HepG2 (cell line): ENCODE results near the gene ATP2A3. TPM values are rescaled to one million over a fixed set of nuclear protein-coding genes. Genes with fewer than 3 reads are reported as not detected.

ENCODE experiments used
- ATAC-seq: fragments of 200-7000 bp; cut with Tn5 transposase; 3 replicates; pipeline ENCODE4 v1.9.1; 2020; ENCODE audit warnings: mild to moderate bottlenecking, moderate library complexity
- BruUV-seq: library from RNA; stranded (reverse); fragments of 400-500 nt; replicated peaks from 2 replicates; lab custom pipeline; 2021; lab: Mats Ljungman, UMichigan
- CTCF ChIA-PET: fragments of 300-600 bp; formaldehyde crosslinking; extraction: SDS; loops from one replicate; lab custom pipeline; 2021; ENCODE audit warnings: low total read pairs, inconsistent platforms, low intra/inter-chr PET ratio; lab: Yijun Ruan, JAX
- POLR2A ChIA-PET: fragments of 350-600 bp; sonication (Branson Sonifier 250); formaldehyde crosslinking; loops from one replicate; lab custom pipeline; 2020; ENCODE audit warnings: antibody characterized with exemption, inconsistent platforms; lab: Yijun Ruan, JAX
- DNase-seq: peaks from one replicate; pipeline ENCODE4 v3.0.0-alpha.2; 2015; ENCODE audit warnings: low spot score
- FAIRE-seq: peaks from 3 replicates; lab custom pipeline; 2011; peaks lifted over from hg19 to GRCh38; lab: Jason Lieb, UNC
- H2AFZ ChIP-seq: one replicate; pipeline ENCODE4 v1.6.1; 2011; ENCODE audit warnings: low read length, inconsistent platforms
- H3K27ac ChIP-seq: fragments of 300-600 bp; 3 replicates; pipeline ENCODE4 v1.8.0; 2011; ENCODE audit warnings: mixed run types, mild to moderate bottlenecking, mixed read lengths, low read length, inconsistent platforms; ENCODE audit not compliant: insufficient read depth; ENCODE audit errors: extremely low read length
- H3K27me3 ChIP-seq, 2 experiments: fragments of 200-600 bp in 1 of 2; 2 replicates in 1 of 2; 3 replicates in 1 of 2; pipeline versions ENCODE4 v1.6.0 to v1.8.0; 2011; ENCODE audit warnings: low read length in 2 of 2, mild to moderate bottlenecking in 2 of 2, moderate library complexity in 2 of 2, inconsistent platforms in 1 of 2; ENCODE audit not compliant: insufficient read depth in 2 of 2, control insufficient read depth in 1 of 2
- H3K36me3 ChIP-seq, 2 experiments: fragments of 200-600 bp in 1 of 2; replicated peaks in 1 of 2; 2 replicates in 1 of 2; 3 replicates in 1 of 2; pipeline versions ENCODE4 v1.5.1 to v1.8.0; 2011; ENCODE audit warnings: low read length in 2 of 2, inconsistent platforms in 1 of 2; ENCODE audit not compliant: insufficient read depth in 2 of 2, control insufficient read depth in 1 of 2
- H3K4me1 ChIP-seq: 2 replicates; pipeline ENCODE4 v1.5.1; 2012; ENCODE audit warnings: low read length, inconsistent platforms; ENCODE audit not compliant: insufficient read depth
- H3K4me2 ChIP-seq: 2 replicates; pipeline ENCODE4 v1.6.0; 2011; ENCODE audit warnings: low read depth, low read length, inconsistent platforms
- H3K4me3 ChIP-seq, 3 experiments: fragments of 200-600 bp in 1 of 3; sonication (generic), shearing (Covaris generic) in 1 of 3; replicated peaks in 1 of 3; 2 replicates each; pipeline ENCODE4 v1.5.1; 2011 to 2016; ENCODE audit warnings: low read length in 3 of 3, inconsistent platforms in 2 of 3, low read depth in 2 of 3, mild to moderate bottlenecking in 2 of 3, control low read depth in 1 of 3, mixed read lengths in 1 of 3; ENCODE audit not compliant: insufficient read depth in 1 of 3
- H3K79me2 ChIP-seq: one replicate; pipeline ENCODE4 v1.6.1; 2011; ENCODE audit warnings: low read length, inconsistent platforms; ENCODE audit not compliant: insufficient read depth
- H3K9ac ChIP-seq: 2 replicates; pipeline ENCODE4 v1.6.0; 2011; ENCODE audit warnings: mild to moderate bottlenecking, low read depth, low read length, inconsistent platforms; ENCODE audit not compliant: insufficient read depth
- H3K9me3 ChIP-seq: 2 replicates; pipeline ENCODE4 v1.5.1; 2012; ENCODE audit warnings: mild to moderate bottlenecking, low read length
- H4K20me1 ChIP-seq: 2 replicates; pipeline ENCODE4 v1.6.0; 2011; ENCODE audit warnings: inconsistent platforms, mild to moderate bottlenecking, low read length, moderate library complexity; ENCODE audit not compliant: insufficient read depth
- GPN1 ChIP-seq: sonication (generic); formaldehyde crosslinking; IDR thresholded peaks from 2 replicates; pipeline ENCODE4 v1.5.1; 2020; ENCODE audit warnings: missing genetic modification reagents, borderline replicate concordance
- KAT2B ChIP-seq: fragments of 150-350 bp; IDR thresholded peaks from 2 replicates; pipeline ENCODE4 v1.6.1; 2014; ENCODE audit warnings: low read depth, low read length, borderline replicate concordance
- NKX3-1 ChIP-seq: sonication (generic); formaldehyde crosslinking; IDR thresholded peaks from 2 replicates; pipeline ENCODE4 v1.5.0; 2020; ENCODE audit warnings: missing genetic modification reagents
- REL ChIP-seq: sonication (generic); formaldehyde crosslinking; conservative IDR thresholded peaks from 2 replicates; pipeline ENCODE4 v1.8.0; 2022; ENCODE audit warnings: mild to moderate bottlenecking, missing genetic modification reagents, moderate library complexity
- WIZ ChIP-seq: sonication (generic); formaldehyde crosslinking; IDR thresholded peaks from 2 replicates; pipeline ENCODE4 v1.5.1; 2020; ENCODE audit warnings: mild to moderate bottlenecking, missing genetic modification reagents
- ZNF446 ChIP-seq: sonication (generic); formaldehyde crosslinking; IDR thresholded peaks from 2 replicates; pipeline ENCODE4 v1.5.0; 2020; ENCODE audit warnings: mild to moderate bottlenecking, missing genetic modification reagents
- ZNF562 ChIP-seq: sonication (generic); formaldehyde crosslinking; IDR thresholded peaks from 2 replicates; pipeline ENCODE4 v1.8.0; 2022; ENCODE audit warnings: missing genetic modification reagents, borderline replicate concordance
- ZNF800 ChIP-seq: sonication (generic); formaldehyde crosslinking; IDR thresholded peaks from 2 replicates; pipeline ENCODE4 v1.4.0; 2020; ENCODE audit warnings: missing genetic modification reagents
- WGBS: methylation state at CpG from one replicate; pipeline ENCODE4 v1.1.6; 2017; ENCODE audit warnings: low lambda C conversion rate; 5-methylcytosine and 5-hydroxymethylcytosine counted together
- in situ Hi-C: cut with HindIII; loops from 2 replicates; pipeline ENCODE4 v1.10.0; 2017; ENCODE audit warnings: low pct_unique_long_range_greater_than_20kb; ENCODE audit not compliant: extremely low pct_ligation_motif_present
- intact Hi-C: fragments of 100-400 bp; cut with micrococcal nuclease; formaldehyde crosslinking; loops from one replicate; pipeline ENCODE4 v1.10.0; 2022; ENCODE audit not compliant: unreplicated experiment
- polyA plus RNA-seq, 8 experiments: library from polyadenylated mRNA; depleted of rRNA in 3 of 8; stranded (reverse) in 7 of 8; unstranded in 1 of 8; fragments of >200 nt; fragmentation: Illumina TruSeq in 4 of 8; extraction: Trizol in 4 of 8; gene quantifications; 2 replicates each; pipeline versions ENCODE4 v1.2.1 to v1.2.3, GENCODE V29; 2011 to 2016; ENCODE audit warnings: low read depth in 4 of 8, missing spikeins in 1 of 8, mixed read lengths in 1 of 8; ENCODE audit not compliant: insufficient read depth in 1 of 8
- total RNA-seq, 5 experiments: library from RNA; depleted of rRNA; stranded (reverse); fragments of >200 nt; fragmentation: Illumina TruSeq; extraction: Trizol; gene quantifications; 2 replicates each; pipeline ENCODE4 v1.2.3, GENCODE V29; 2016; ENCODE audit warnings: low read depth in 1 of 5
- TF ChIP-seq, protein P1 (sequence below): sonication (generic); formaldehyde crosslinking; IDR thresholded peaks from 2 replicates; pipeline ENCODE4 v1.5.0; 2020; ENCODE audit warnings: mild to moderate bottlenecking, missing genetic modification reagents
- TF ChIP-seq, protein P2 (sequence below): sonication (generic); formaldehyde crosslinking; IDR thresholded peaks from 2 replicates; pipeline ENCODE4 v1.4.0; 2020; ENCODE audit warnings: missing genetic modification reagents

Gene ATP2A3
- total and polyA plus RNA-seq, 2 of the 13 experiments (the other 11 are each of a cell fraction or from before 2014, with no cell fraction given), result 0.07 TPM; not detected in 1

DNA sequence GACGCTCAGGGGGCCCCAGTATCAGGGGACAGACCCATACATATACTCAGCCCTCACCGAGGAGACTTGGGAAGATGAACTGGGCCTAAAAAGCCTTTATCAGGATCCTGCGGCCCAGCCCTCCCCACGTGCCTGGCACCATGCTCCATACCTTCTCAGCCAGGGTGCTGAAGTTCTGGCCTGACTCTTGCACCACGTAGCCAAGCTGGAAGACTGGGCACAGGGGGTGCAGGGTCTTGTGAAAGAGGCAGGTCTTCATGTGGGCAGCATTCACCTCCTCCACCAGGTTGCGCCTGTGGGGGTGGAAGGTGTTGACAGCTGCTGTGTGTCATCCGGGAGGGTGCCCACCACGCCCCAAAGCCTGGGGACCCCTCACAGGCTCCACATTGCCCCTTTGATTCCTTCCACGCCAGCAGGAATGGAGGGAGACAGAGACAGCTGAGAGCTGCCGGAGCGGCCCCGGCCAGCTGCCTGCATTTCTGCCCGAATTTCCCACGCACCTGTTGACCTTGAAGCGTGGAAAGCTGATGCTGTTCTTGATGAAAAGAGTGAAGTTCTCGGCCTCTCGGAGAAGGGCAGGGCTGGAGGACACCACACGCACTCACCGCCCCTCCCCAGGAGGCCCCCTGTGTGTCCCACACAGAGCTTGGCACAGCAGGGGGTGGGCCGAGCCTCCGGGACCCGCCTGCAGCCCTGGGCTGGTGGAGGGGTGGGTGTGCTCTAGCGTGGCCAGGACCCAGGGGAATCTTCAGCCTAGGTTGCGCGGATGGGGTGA lies 61.0 kb downstream of the ATP2A3 start:
- Histone ChIP-seq H2AFZ (no peak overlapping the region), H3K79me2 (no peaks in the 10 kb centered on the region), H3K9ac (peak overlapping the region; percentile 44; the same call in 1 of the 2 replicates), H4K20me1 (no peaks in the 10 kb centered on the region), H3K4me1 (peaks cover 16% of the 10 kb centered on the region), H3K9me3 (no peaks in the 10 kb centered on the region), H3K27ac (no peak overlapping the region), H3K4me2 (peak overlapping the region; percentile 77), H3K27me3 (peaks cover 7 to 29% of the 10 kb centered on the region in 2 experiments), H3K4me3 (peak overlapping the region; percentile 38 to 67 (median 40)), H3K36me3 (no peaks in the 10 kb centered on the region)
- no TSS peak for BruUV-seq
- WGBS, result 34% methylated on average over 16 of the region's 25 CpGs
- no peak for FAIRE-seq
- intact Hi-C loops, result loop anchor here (10.0 kb wide), 1 partner anchor 168 kb away; no protein-coding TSS in a partner anchor
- no peak for DNase-seq
- ATAC-seq, result peak; percentile 26
- in situ Hi-C loops, result loop anchor here (10.0 kb wide), 1 partner anchor 168 kb away; no protein-coding TSS in a partner anchor
- CTCF ChIA-PET, result no interaction called here
- POLR2A ChIA-PET, result interaction anchor here (0.5 to 3.9 kb wide), 7 partner anchors 9 to 240 kb away, joined by 3 to 47 read pairs (median 5); partner anchors contain the start of genes CAMKK1, CYB5D2, NCBP3 and P2RX1
- TF ChIP-seq GPN1 (CRISPR knock-in tag), result no peak
- TF ChIP-seq, protein P1, sequence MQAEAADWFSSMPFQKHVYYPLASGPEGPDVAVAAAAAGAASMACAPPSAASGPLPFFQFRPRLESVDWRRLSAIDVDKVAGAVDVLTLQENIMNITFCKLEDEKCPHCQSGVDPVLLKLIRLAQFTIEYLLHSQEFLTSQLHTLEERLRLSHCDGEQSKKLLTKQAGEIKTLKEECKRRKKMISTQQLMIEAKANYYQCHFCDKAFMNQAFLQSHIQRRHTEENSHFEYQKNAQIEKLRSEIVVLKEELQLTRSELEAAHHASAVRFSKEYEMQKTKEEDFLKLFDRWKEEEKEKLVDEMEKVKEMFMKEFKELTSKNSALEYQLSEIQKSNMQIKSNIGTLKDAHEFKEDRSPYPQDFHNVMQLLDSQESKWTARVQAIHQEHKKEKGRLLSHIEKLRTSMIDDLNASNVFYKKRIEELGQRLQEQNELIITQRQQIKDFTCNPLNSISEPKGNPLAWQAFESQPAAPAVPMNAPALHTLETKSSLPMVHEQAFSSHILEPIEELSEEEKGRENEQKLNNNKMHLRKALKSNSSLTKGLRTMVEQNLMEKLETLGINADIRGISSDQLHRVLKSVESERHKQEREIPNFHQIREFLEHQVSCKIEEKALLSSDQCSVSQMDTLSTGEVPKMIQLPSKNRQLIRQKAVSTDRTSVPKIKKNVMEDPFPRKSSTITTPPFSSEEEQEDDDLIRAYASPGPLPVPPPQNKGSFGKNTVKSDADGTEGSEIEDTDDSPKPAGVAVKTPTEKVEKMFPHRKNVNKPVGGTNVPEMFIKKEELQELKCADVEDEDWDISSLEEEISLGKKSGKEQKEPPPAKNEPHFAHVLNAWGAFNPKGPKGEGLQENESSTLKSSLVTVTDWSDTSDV, result 0 out of 2 replicates have a peak, but pooled peaks have one; percentile 11

GRCh38 chr17:3900646-3901045 lies 63.6 kb downstream of the ATP2A3 start:
- FAIRE-seq, result no peak
- BruUV-seq, result no TSS peak
- in situ Hi-C loops (loop anchor here (10.0 kb wide), 1 partner anchor 166 kb away; no protein-coding TSS in a partner anchor), intact Hi-C loops (loop anchor here (10.0 kb wide), 1 partner anchor 166 kb away; no protein-coding TSS in a partner anchor)
- Histone ChIP-seq H3K9ac (no peak overlapping the region), H3K36me3 (no peaks in the 10 kb centered on the region), H3K4me1 (peaks cover 27% of the 10 kb centered on the region), H4K20me1 (no peaks in the 10 kb centered on the region), H3K4me3 (no peak overlapping the region), H2AFZ (no peak overlapping the region), H3K27ac (no peak overlapping the region), H3K4me2 (no peak overlapping the region), H3K27me3 (peaks cover 7 to 38% of the 10 kb centered on the region in 2 experiments), H3K9me3 (no peaks in the 10 kb centered on the region), H3K79me2 (no peaks in the 10 kb centered on the region)
- ChIA-PET CTCF (no interaction called here), POLR2A (interaction anchor here (0.9 kb wide), 1 partner anchor 55 kb away, joined by 3 read pairs; no protein-coding TSS in a partner anchor)
- DNase-seq, result no peak
- no peak for ATAC-seq
- WGBS, result 63% methylated on average over 6 of the region's 6 CpGs
- TF ChIP-seq ZNF800 (CRISPR knock-in tag), result no peak
- TF ChIP-seq KAT2B, result no peak
- TF ChIP-seq ZNF562 (CRISPR knock-in tag), result no peak
- no peak for TF ChIP-seq REL
- TF ChIP-seq ZNF446 (CRISPR knock-in tag), result no peak
- TF ChIP-seq, protein P2, sequence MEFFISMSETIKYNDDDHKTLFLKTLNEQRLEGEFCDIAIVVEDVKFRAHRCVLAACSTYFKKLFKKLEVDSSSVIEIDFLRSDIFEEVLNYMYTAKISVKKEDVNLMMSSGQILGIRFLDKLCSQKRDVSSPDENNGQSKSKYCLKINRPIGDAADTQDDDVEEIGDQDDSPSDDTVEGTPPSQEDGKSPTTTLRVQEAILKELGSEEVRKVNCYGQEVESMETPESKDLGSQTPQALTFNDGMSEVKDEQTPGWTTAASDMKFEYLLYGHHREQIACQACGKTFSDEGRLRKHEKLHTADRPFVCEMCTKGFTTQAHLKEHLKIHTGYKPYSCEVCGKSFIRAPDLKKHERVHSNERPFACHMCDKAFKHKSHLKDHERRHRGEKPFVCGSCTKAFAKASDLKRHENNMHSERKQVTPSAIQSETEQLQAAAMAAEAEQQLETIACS, result no peak
- no peak for TF ChIP-seq WIZ (CRISPR knock-in tag)
- no peak for TF ChIP-seq NKX3-1 (CRISPR knock-in tag)
